Colonic mucosa (tissue), 4 donors: ENCODE measurements around the gene NKTR. TPM values are rescaled to one million over a fixed set of nuclear protein-coding genes. Genes with fewer than 3 reads are reported as not detected.
A peak's percentile ranks its signal among the peaks of the same experiment; 100 is the strongest.
"Not testable (repeated sequence)": the region's sequence is repeated elsewhere in the genome, so short reads cannot be mapped to it uniquely, and the experiment has no call there.

Experiments
- DNase-seq: peaks from one replicate; pipeline ENCODE4 v3.0.0-alpha.2; 2020
- H3K27ac ChIP-seq: fragments of 200-600 bp; one replicate; pipeline ENCODE4 v1.8.0; 2021
- H3K27me3 ChIP-seq: fragments of 200-600 bp; one replicate; pipeline ENCODE4 v1.8.0; 2021
- H3K36me3 ChIP-seq: fragments of 200-600 bp; one replicate; pipeline ENCODE4 v1.8.0; 2021
- H3K4me1 ChIP-seq: fragments of 200-600 bp; one replicate; pipeline ENCODE4 v1.8.0; 2021; ENCODE audit warnings: mild to moderate bottlenecking
- H3K4me3 ChIP-seq: fragments of 200-600 bp; one replicate; pipeline ENCODE4 v1.8.0; 2021
- H3K9ac ChIP-seq, 2 donors: one replicate each; pipeline ENCODE4 v1.7.0; 2013; ENCODE audit warnings: control low read depth in 2 of 2, low read depth in 2 of 2, low read length in 2 of 2
- H3K9me3 ChIP-seq: fragments of 200-600 bp; one replicate; pipeline ENCODE4 v1.8.0; 2021
- CTCF ChIP-seq: fragments of 200-600 bp; IDR thresholded peaks from one replicate; pipeline ENCODE4 v1.8.0; 2022; ENCODE audit warnings: antibody characterized with exemption, mild to moderate bottlenecking
- intact Hi-C: fragments of 100-400 bp; cut with DNase I; formaldehyde crosslinking; loops from one replicate; pipeline ENCODE4 v1.14.1; 2022
- total RNA-seq, 2 donors: library from RNA; stranded (reverse); fragmentation: NEBNext Ultra II Directional in 1 of 2; extraction: Animal tissue kit (Norgen Biotek cat#: 25700) in 1 of 2; gene quantifications; one replicate each; pipeline ENCODE4 v1.2.1, GENCODE V29; 2021
- donor health status: healthy.
- donor health status: DM: no; HTN: no; CAD: no.
- donor health status: DM: no; HTN: no; CAD: no.

The NKTR gene
- total RNA-seq, result 10 to 100 TPM; 47.5 to 48.2 TPM

GRCh38 chr3:42600111-42600957 is at the start of gene NKTR:
TSS of gene NKTR (plus strand) at chr3:42600686. CDS start at chr3:42601007, 321 bp downstream.
- TF ChIP-seq CTCF, result no peak
- H3K4me3 ChIP-seq, result peak within 1 kb of the TSS; percentile 81
- H3K9ac ChIP-seq, result peak within 1 kb of the TSS; percentile 93 to 97
- intact Hi-C loops, result no loop called here
- no peaks in the 10 kb centered on the region for H3K9me3 ChIP-seq
- H3K36me3 ChIP-seq, result no peaks in the 10 kb centered on the region
- H3K4me1 ChIP-seq, result no peaks in the 10 kb centered on the region
- H3K27ac ChIP-seq, result peak within 1 kb of the TSS; percentile 95
- no peaks in the 10 kb centered on the region for H3K27me3 ChIP-seq
- peak; percentile 100 for DNase-seq

GRCh38 chr3:42552830-42553229 is 47.7 kb upstream of the NKTR start:
- DNase-seq, result no peak
- Histone ChIP-seq H3K27me3 (no peaks in the 10 kb centered on the region), H3K27ac (no peak overlapping the region), H3K4me3 (no peak overlapping the region), H3K36me3 (no peaks in the 10 kb centered on the region), H3K9me3 (no peaks in the 10 kb centered on the region), H3K4me1 (no peaks in the 10 kb centered on the region), H3K9ac (no peak overlapping the region)
- no peak for TF ChIP-seq CTCF
- intact Hi-C loops, result no loop called here

- H3K27me3 ChIP-seq, result no peaks in the 10 kb centered on the region
- DNase-seq, result no peak
These were observed 44.3 kb upstream of the NKTR start for GRCh38 chr3:42556089-42556632.

GRCh38 chr3:42556817-42557216 is 43.7 kb upstream of the NKTR start:
- H3K27ac ChIP-seq, H3K36me3 ChIP-seq, DNase-seq: not testable (repeated sequence)

More at GRCh38 chr3:42556089-42556632, 44.3 kb upstream of the NKTR start:
- H3K4me1 ChIP-seq, result no peaks in the 10 kb centered on the region
- no peaks in the 10 kb centered on the region for H3K36me3 ChIP-seq
- no peaks in the 10 kb centered on the region for H3K9me3 ChIP-seq
- no peak overlapping the region for H3K27ac ChIP-seq
- no peak for TF ChIP-seq CTCF
- H3K4me3 ChIP-seq, result no peak overlapping the region
- intact Hi-C loops, result no loop called here
- no peak overlapping the region for H3K9ac ChIP-seq

GRCh38 chr3:42557854-42558253 is 42.6 kb upstream of the NKTR start:
- no peak overlapping the region for H3K27ac ChIP-seq
- H3K4me3 ChIP-seq, result no peak overlapping the region
- H3K4me1 ChIP-seq, result no peaks in the 10 kb centered on the region
- H3K9ac ChIP-seq, result no peak overlapping the region
- H3K36me3 ChIP-seq, result no peaks in the 10 kb centered on the region
- TF ChIP-seq CTCF, result peak; percentile 9
- H3K27me3 ChIP-seq, result no peaks in the 10 kb centered on the region
- intact Hi-C loops, result no loop called here
- DNase-seq, result no peak
- no peaks in the 10 kb centered on the region for H3K9me3 ChIP-seq

More at GRCh38 chr3:42556817-42557216, 43.7 kb upstream of the NKTR start:
- H3K9me3 ChIP-seq, intact Hi-C loops, H3K4me1 ChIP-seq, H3K27me3 ChIP-seq, H3K4me3 ChIP-seq, H3K9ac ChIP-seq: not testable (repeated sequence)
